NCI-H748 (cell line): ENCODE results near the gene UQCRC1.

Experiments used
- DNase-seq: peaks from one replicate; lab custom pipeline; 2025; ENCODE audit not compliant: unreplicated experiment; lab: John Stamatoyannopoulos, UW

UQCRC1 gene

GRCh38 chr3:48599077-48599501 is 10.4 kb downstream of the UQCRC1 start:
- DNase-seq, result no peak

GRCh38 chr3:48598323-48599076 is 10.9 kb downstream of the UQCRC1 start:
- DNase-seq, result no peak

- DNase-seq, result no peak
Measured at GRCh38 chr3:48597408-48597800, 12.0 kb downstream of the UQCRC1 start.

- no peak for DNase-seq
Measured at GRCh38 chr3:48596676-48597407, 12.6 kb downstream of the UQCRC1 start.

GRCh38 chr3:48596157-48596556 is 13.3 kb downstream of the UQCRC1 start:
- DNase-seq, result no peak

- DNase-seq, result no peak
Measured at GRCh38 chr3:48595526-48596121, 13.8 kb downstream of the UQCRC1 start.

GRCh38 chr3:48595075-48595525 is 14.3 kb downstream of the UQCRC1 start, which contains the start of gene COL7A1:
COL7A1 (minus strand) TSS chr3:48595329; CDS start chr3:48595159, 170 bp downstream.
- peak; percentile 9 for DNase-seq

GRCh38 chr3:48594417-48595049 is 14.9 kb downstream of the UQCRC1 start:
- no peak for DNase-seq

- no peak for DNase-seq
Measured at GRCh38 chr3:48593337-48593736, 16.1 kb downstream of the UQCRC1 start.

- no peak for DNase-seq
Measured at GRCh38 chr3:48592519-48593087, 16.8 kb downstream of the UQCRC1 start.

- DNase-seq, result no peak
Measured at GRCh38 chr3:48591886-48592518, 17.4 kb downstream of the UQCRC1 start.

- no peak for DNase-seq
Measured at GRCh38 chr3:48591436-48591835, 18.0 kb downstream of the UQCRC1 start.

- DNase-seq, result no peak
Measured at GRCh38 chr3:48588230-48588629, 21.2 kb downstream of the UQCRC1 start.

GRCh38 chr3:48587686-48588085 is 21.8 kb downstream of the UQCRC1 start:
- no peak for DNase-seq

GRCh38 chr3:48585411-48585810 is 24.0 kb downstream of the UQCRC1 start:
- no peak for DNase-seq

GRCh38 chr3:48584836-48585235 is 24.6 kb downstream of the UQCRC1 start:
- no peak for DNase-seq

GRCh38 chr3:48581621-48582481 is 27.6 kb downstream of the UQCRC1 start:
- DNase-seq, result no peak

- DNase-seq, result no peak
Measured at GRCh38 chr3:48576647-48577046, 32.8 kb downstream of the UQCRC1 start.

- no peak for DNase-seq
Measured at GRCh38 chr3:48575366-48575765, 34.1 kb downstream of the UQCRC1 start.
